BLaER1 treated with 17β-estradiol and CSF1 and Interleukin-3, amounts not matched to agents 10 nM and 100 nM (cell line): ENCODE measurements around the gene SNX22.

ENCODE experiments used
- H3K27ac ChIP-seq, 11 experiments: shearing (Covaris generic); formaldehyde crosslinking; 2 replicates each; pipeline ENCODE4 v1.8.1; 2022
- H3K27me3 ChIP-seq, 11 experiments: shearing (Covaris generic); formaldehyde crosslinking; 2 replicates each; pipeline ENCODE4 v1.8.1; 2022
- H3K36me3 ChIP-seq, 11 experiments: shearing (Covaris generic); formaldehyde crosslinking; 2 replicates each; pipeline ENCODE4 v1.8.1; 2022
- H3K4me1 ChIP-seq, 10 experiments: shearing (Covaris generic); formaldehyde crosslinking; 2 replicates each; pipeline ENCODE4 v1.8.1; 2022
- H3K4me2 ChIP-seq, 11 experiments: shearing (Covaris generic); formaldehyde crosslinking; 2 replicates each; pipeline ENCODE4 v1.8.1; 2022
- H3K4me3 ChIP-seq, 10 experiments: shearing (Covaris generic); formaldehyde crosslinking; 2 replicates each; pipeline ENCODE4 v1.8.1; 2022
- H3K9ac ChIP-seq, 11 experiments: shearing (Covaris generic); formaldehyde crosslinking; 2 replicates each; pipeline ENCODE4 v1.8.1; 2022
- H3K9me3 ChIP-seq, 11 experiments: shearing (Covaris generic); formaldehyde crosslinking; replicated peaks in 1 of 11; 2 replicates each; pipeline ENCODE4 v1.8.1; 2022
- H4K20me1 ChIP-seq, 11 experiments: shearing (Covaris generic); formaldehyde crosslinking; 2 replicates each; pipeline ENCODE4 v1.8.1; 2022
- Cebpa-rat ChIP-seq, 11 experiments: shearing (Covaris generic); IDR thresholded peaks; 2 replicates each; pipeline ENCODE4 v1.8.1; 2022

The SNX22 gene

DNA sequence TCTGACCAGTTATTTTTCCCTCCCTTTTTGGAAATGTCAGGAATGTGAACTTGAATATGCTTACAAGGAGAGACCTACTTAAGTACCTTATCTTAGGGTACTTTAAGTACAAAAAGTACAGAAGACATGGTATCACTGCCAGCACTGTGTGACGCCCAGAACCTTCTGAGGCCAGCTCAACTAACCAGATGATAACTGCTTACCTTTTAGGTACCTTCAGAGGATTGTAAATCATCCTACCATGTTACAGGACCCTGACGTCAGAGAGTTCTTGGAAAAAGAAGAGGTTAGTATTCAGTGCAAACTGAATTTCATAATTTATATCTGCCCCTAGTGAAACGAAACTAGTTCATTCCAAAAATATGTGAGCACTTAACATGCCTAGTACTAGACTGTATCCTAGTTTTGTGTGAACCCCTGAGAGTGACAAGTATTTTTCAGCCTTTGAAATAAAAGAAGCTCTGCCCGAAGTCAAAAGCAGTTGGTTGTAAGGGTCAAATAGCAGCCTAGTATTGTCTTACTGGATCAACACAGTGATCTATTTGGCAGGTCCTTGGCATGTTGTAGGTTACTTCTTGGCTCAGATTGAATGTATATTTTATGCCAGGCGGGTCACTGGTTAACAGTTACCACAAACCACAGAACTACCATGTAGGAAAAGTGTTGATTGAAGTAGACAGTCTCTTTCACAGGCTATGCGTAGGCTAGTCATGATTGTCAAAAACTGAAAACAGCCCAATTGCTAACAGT lies 23.8 kb upstream of the SNX22 start:
- Histone ChIP-seq H3K36me3 (peaks cover 99 to 100% (median 100%) of the 10 kb centered on the region in 11 experiments), H3K9me3 (no peaks in the 10 kb centered on the region)
- TF ChIP-seq Cebpa-rat (IDR thresholded peaks at IDR 0.05): no peak

GRCh38 chr15:64130159-64130558 lies 21.4 kb upstream of the SNX22 start:
- Histone ChIP-seq H3K36me3 (peaks cover 99 to 100% (median 100%) of the 10 kb centered on the region in 11 experiments), H3K9ac (no peak overlapping the region), H3K27me3 (no peaks in the 10 kb centered on the region), H3K4me2 (no peak overlapping the region), H3K27ac (no peak overlapping the region), H3K4me1 (no peaks in the 10 kb centered on the region), H3K9me3 (no peaks in the 10 kb centered on the region), H3K4me3 (no peak overlapping the region), H4K20me1 (peaks cover 0 to 99% (median 16%) of the 10 kb centered on the region in 11 experiments; a peak in 14 of 22 replicates)
- TF ChIP-seq Cebpa-rat (IDR thresholded peaks at IDR 0.05): no peak

More for the DNA sequence above, 23.8 kb upstream of the SNX22 start:
- peaks cover 0 to 99% (median 15%) of the 10 kb centered on the region in 11 experiments; a peak in 10 of 22 replicates for H4K20me1 ChIP-seq
- H3K9ac ChIP-seq: no peak overlapping the region
- no peak overlapping the region for H3K4me2 ChIP-seq
- no peaks in the 10 kb centered on the region for H3K27me3 ChIP-seq
- no peaks in the 10 kb centered on the region for H3K4me1 ChIP-seq
- H3K4me3 ChIP-seq: no peak overlapping the region
- H3K27ac ChIP-seq: no peak overlapping the region

DNA sequence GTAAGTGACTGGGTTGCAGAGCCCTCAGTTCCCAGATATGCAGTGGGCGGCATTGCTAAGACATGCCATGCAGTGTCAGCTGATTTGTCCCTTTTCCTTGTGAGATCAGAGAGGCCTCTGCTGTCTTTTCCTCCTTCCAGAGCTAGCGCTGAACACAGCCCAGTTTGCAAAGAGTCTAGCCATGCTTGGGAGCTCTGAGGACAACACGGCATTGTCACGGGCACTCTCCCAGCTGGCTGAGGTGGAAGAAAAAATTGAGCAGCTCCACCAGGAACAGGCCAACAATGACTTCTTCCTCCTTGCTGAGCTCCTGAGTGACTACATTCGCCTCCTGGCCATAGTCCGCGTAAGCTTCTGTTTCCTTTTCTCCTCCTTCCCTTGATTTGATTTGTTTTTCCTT lies 20.0 kb upstream of the SNX22 start:
- Histone ChIP-seq H3K4me2 (no peak overlapping the region), H3K4me3 (no peak overlapping the region), H3K9ac (no peak overlapping the region), H4K20me1 (peaks cover 0 to 97% (median 16%) of the 10 kb centered on the region in 11 experiments; a peak in 15 of 22 replicates), H3K36me3 (peaks cover 96 to 100% (median 100%) of the 10 kb centered on the region in 11 experiments), H3K9me3 (no peaks in the 10 kb centered on the region), H3K4me1 (peaks cover 0 to 7% (median 1%) of the 10 kb centered on the region in 10 experiments; a peak in 9 of 20 replicates), H3K27ac (no peak overlapping the region), H3K27me3 (no peaks in the 10 kb centered on the region)
- no peak for TF ChIP-seq Cebpa-rat (IDR thresholded peaks at IDR 0.05)

GRCh38 chr15:64132217-64132616 lies 19.3 kb upstream of the SNX22 start:
- H3K9me3 ChIP-seq: no peaks in the 10 kb centered on the region
- no peak overlapping the region for H3K4me2 ChIP-seq
- peaks cover under 1 to 97% (median 17%) of the 10 kb centered on the region in 11 experiments; a peak in 16 of 22 replicates for H4K20me1 ChIP-seq
- no peak overlapping the region for H3K4me3 ChIP-seq
- peaks cover 0 to 14% (median 8%) of the 10 kb centered on the region in 10 experiments; a peak in 11 of 20 replicates for H3K4me1 ChIP-seq
- no peak for TF ChIP-seq Cebpa-rat (IDR thresholded peaks at IDR 0.05)
- H3K27ac ChIP-seq: no peak overlapping the region
- H3K36me3 ChIP-seq: peaks cover 96 to 100% (median 100%) of the 10 kb centered on the region in 11 experiments
- no peak overlapping the region for H3K9ac ChIP-seq
- H3K27me3 ChIP-seq: no peaks in the 10 kb centered on the region

DNA sequence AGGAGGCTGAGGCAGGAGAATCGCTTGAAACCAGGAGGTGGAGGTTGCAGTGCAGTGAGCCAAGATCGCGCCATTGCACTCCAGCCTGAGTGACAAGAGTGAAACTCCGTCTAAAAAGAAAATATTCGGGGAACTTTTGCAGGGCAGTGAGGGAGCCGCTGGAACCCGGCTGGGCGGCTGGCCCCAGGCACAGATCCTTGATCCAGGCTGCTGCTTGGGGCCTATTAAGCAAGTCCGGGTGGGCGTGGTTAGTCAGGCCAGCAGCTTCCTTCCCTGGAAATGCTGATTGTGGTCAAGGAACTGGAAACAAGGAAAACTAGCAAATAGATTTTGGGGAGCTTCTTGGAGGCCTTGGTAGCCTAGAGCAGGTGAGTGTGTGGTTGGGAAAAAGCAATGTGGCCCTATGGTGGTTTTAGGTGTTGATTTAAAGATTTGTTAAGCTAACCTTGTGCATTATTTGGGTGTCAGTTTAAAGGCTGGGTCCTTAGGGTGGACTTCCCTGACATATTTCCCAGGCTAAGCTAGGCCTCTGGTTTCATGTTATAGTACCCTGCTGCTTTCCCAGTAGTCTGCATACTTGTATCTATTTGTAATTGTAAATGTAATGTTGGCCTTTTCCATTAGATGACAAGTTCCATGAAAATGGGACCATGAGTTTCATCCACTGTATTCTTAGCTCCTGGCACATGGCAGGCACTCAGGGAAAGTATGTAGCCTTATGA lies 17.7 kb upstream of the SNX22 start:
- no peak overlapping the region for H3K9ac ChIP-seq
- no peak overlapping the region for H3K4me3 ChIP-seq
- H3K9me3 ChIP-seq: no peaks in the 10 kb centered on the region
- H3K4me1 ChIP-seq: peaks cover 0 to 18% (median 12%) of the 10 kb centered on the region in 10 experiments; a peak in 13 of 20 replicates
- no peak overlapping the region for H3K27ac ChIP-seq
- peaks cover 96 to 100% (median 100%) of the 10 kb centered on the region in 11 experiments for H3K36me3 ChIP-seq
- no peak for TF ChIP-seq Cebpa-rat (IDR thresholded peaks at IDR 0.05)
- H3K27me3 ChIP-seq: no peaks in the 10 kb centered on the region
- no peak overlapping the region for H3K4me2 ChIP-seq
- peaks cover 12 to 97% (median 33%) of the 10 kb centered on the region in 11 experiments; a peak in 17 of 22 replicates for H4K20me1 ChIP-seq

DNA sequence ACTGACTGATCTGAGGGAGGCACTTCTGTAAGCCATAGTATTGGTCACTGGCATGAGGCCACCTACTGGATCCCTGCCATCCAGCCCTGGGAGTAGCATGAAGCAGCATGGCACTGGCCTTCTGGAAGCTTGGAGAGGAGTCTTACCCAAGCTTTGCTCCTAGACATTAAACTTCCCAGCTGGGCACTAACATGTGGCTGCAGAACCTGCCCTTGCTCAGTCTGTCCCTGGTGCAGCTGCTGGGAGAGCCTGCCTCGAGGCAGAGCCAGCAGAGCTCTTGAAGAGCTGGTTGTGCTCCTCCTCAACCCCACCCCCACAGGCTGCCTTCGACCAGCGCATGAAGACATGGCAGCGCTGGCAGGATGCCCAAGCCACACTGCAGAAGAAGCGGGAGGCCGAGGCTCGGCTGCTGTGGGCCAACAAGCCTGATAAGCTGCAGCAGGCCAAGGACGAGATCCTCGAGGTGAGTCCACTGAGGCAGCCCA lies 17.1 kb upstream of the SNX22 start:
- Histone ChIP-seq H3K9me3 (no peaks in the 10 kb centered on the region), H3K27me3 (no peaks in the 10 kb centered on the region), H3K36me3 (peaks cover 92 to 96% (median 96%) of the 10 kb centered on the region in 11 experiments), H3K4me1 (peaks cover 0 to 18% (median 12%) of the 10 kb centered on the region in 10 experiments; a peak in 13 of 20 replicates), H3K9ac (no peak overlapping the region), H3K4me2 (no peak overlapping the region), H3K4me3 (no peak overlapping the region), H4K20me1 (peaks cover 12 to 93% (median 33%) of the 10 kb centered on the region in 11 experiments; a peak in 17 of 22 replicates), H3K27ac (no peak overlapping the region)
- TF ChIP-seq Cebpa-rat (IDR thresholded peaks at IDR 0.05): no peak

GRCh38 chr15:64136347-64136746 lies 15.2 kb upstream of the SNX22 start:
- peaks cover 12 to 86% (median 33%) of the 10 kb centered on the region in 11 experiments; a peak in 17 of 22 replicates for H4K20me1 ChIP-seq
- H3K36me3 ChIP-seq: peaks cover 83 to 90% (median 86%) of the 10 kb centered on the region in 11 experiments
- H3K27me3 ChIP-seq: no peaks in the 10 kb centered on the region
- TF ChIP-seq Cebpa-rat (IDR thresholded peaks at IDR 0.05): no peak
- no peak overlapping the region; a peak in 1 of 22 replicates for H3K27ac ChIP-seq
- no peaks in the 10 kb centered on the region for H3K9me3 ChIP-seq
- H3K4me3 ChIP-seq: no peak overlapping the region
- 0 out of 22 replicates have a peak overlapping the region, but pooled peaks of 2 of the 11 experiments have one; percentile 9 for H3K9ac ChIP-seq
- H3K4me1 ChIP-seq: peaks cover 11 to 28% (median 18%) of the 10 kb centered on the region in 10 experiments; a peak in 19 of 20 replicates
- H3K4me2 ChIP-seq: peak overlapping the region in 2 of 11 experiments; percentile 30 to 31; a peak in 1 of 22 replicates

DNA sequence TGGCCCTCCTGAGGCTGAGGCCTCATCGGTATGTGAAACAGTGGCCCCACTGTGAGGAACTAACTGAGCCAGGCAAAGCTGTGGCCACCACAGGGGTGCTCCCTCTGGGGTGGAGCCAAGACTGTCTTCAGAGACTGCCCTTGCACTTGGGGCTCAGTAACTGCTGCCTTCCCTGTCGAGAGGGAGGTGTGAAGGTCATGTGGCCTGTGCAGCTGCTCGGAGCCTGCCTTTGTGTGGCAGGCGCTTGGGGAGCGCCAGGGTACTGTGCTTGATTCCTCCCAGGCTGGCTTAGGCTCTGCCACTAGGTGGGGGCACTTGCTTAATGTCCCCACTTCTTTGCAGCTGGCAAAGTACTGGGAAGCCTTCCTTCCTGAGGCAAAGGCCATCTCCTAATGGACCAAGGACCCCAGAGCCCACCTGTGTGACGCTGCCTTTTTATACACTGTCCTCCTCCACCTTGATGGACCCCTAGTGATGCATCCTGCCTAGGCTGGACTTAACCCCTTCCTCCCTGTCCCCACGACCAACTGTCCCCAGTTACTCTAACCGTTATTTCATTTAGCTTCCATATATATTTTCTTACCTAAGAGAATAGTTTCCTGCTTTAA lies 14.2 kb upstream of the SNX22 start:
- Histone ChIP-seq H3K4me3 (no peak overlapping the region), H3K27ac (peak overlapping the region in 1 of 11 experiments; percentile 35; a peak in 2 of 22 replicates), H3K36me3 (peaks cover 82 to 90% (median 86%) of the 10 kb centered on the region in 11 experiments), H3K9me3 (no peaks in the 10 kb centered on the region), H3K9ac (peak overlapping the region in 4 of 11 experiments; percentile 3 to 54 (median 16); a peak in 4 of 22 replicates), H3K4me2 (peak overlapping the region in 5 of 11 experiments; percentile 17 to 38 (median 30); a peak in 9 of 22 replicates), H3K4me1 (peaks cover 11 to 34% (median 24%) of the 10 kb centered on the region in 10 experiments; a peak in 19 of 20 replicates), H4K20me1 (peaks cover 9 to 86% (median 33%) of the 10 kb centered on the region in 11 experiments; a peak in 17 of 22 replicates), H3K27me3 (no peaks in the 10 kb centered on the region)
- TF ChIP-seq Cebpa-rat (IDR thresholded peaks at IDR 0.05): no peak
